Right lobe of liver (tissue), 4 donors: ENCODE measurements around the gene NUDC.

Experiments used
- POLR2A ChIP-seq: fragments of 450-650 bp; IDR thresholded peaks from one replicate; pipeline ENCODE4 v1.6.1; 2017; ENCODE audit warnings: antibody characterized with exemption, mild to moderate bottlenecking
- TF ChIP-seq, protein P1 (sequence below), 4 donors: fragments of 200-600 bp in 3 of 4; fragments of 450-650 bp in 1 of 4; IDR thresholded peaks; one replicate each; pipeline versions ENCODE4 v1.5.1 to v1.8.0; 2016 to 2022; ENCODE audit warnings: antibody characterized with exemption in 4 of 4, mild to moderate bottlenecking in 2 of 4
- donor health status: DM: no; HTN: no; CAD: no.
- donor health status: DM: no; HTN: no; CAD: no.
- donor health status: DM: no; HTN: yes; CAD: no.

DNA sequence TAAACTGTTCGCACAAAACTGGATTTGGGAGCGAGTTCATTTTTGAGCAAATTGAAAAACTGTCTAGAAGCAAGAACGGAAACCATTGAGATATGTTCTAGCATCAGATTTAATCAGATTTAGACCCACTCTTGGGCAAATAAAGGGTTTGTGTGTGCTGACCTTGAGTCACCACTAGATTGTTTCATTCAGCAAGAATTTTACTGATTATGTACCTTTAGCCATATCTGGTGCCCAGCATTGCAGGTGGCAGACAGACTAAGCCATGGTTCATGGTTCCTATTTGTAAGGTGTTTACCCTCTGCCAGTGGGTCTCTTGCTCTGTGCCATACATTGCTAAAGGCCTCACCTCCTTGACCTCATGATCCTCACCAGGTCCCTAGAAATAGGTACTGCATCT, 1.4 kb downstream of the NUDC start:
- TF ChIP-seq, protein P1, sequence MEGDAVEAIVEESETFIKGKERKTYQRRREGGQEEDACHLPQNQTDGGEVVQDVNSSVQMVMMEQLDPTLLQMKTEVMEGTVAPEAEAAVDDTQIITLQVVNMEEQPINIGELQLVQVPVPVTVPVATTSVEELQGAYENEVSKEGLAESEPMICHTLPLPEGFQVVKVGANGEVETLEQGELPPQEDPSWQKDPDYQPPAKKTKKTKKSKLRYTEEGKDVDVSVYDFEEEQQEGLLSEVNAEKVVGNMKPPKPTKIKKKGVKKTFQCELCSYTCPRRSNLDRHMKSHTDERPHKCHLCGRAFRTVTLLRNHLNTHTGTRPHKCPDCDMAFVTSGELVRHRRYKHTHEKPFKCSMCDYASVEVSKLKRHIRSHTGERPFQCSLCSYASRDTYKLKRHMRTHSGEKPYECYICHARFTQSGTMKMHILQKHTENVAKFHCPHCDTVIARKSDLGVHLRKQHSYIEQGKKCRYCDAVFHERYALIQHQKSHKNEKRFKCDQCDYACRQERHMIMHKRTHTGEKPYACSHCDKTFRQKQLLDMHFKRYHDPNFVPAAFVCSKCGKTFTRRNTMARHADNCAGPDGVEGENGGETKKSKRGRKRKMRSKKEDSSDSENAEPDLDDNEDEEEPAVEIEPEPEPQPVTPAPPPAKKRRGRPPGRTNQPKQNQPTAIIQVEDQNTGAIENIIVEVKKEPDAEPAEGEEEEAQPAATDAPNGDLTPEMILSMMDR (IDR thresholded peaks at IDR 0.05), result no peak
- TF ChIP-seq POLR2A, result no peak
